DOHH2 (cell line): ENCODE data around the gene CSNK2A2.

Experiments used
- H3F3A ChIP-seq: fragments of 200-600 bp; sonication (generic), shearing (Covaris generic); 2 replicates; pipeline ENCODE4 v1.6.0; 2016; ENCODE audit warnings: antibody characterized with exemption, mild to moderate bottlenecking; ENCODE audit not compliant: control insufficient read depth, insufficient read depth
- H3K27ac ChIP-seq: fragments of 200-600 bp; sonication (generic); 2 replicates; pipeline ENCODE4 v1.5.1; 2014; ENCODE audit warnings: low read depth, mild to moderate bottlenecking, low read length, moderate library complexity
- H3K27me3 ChIP-seq: fragments of 200-600 bp; sonication (generic); 2 replicates; pipeline ENCODE4 v1.6.1; 2014; ENCODE audit warnings: mild to moderate bottlenecking, low read length, mixed read lengths; ENCODE audit not compliant: control insufficient read depth
- H3K36me3 ChIP-seq: fragments of 200-600 bp; sonication (generic); 2 replicates; pipeline ENCODE4 v1.6.1; 2014; ENCODE audit warnings: mild to moderate bottlenecking, low read length, moderate library complexity, mixed read lengths; ENCODE audit not compliant: control insufficient read depth
- H3K4me1 ChIP-seq: fragments of 200-600 bp; sonication (generic); 2 replicates; pipeline ENCODE4 v1.6.1; 2014; ENCODE audit warnings: mild to moderate bottlenecking, low read length, mixed read lengths; ENCODE audit not compliant: control insufficient read depth
- H3K4me2 ChIP-seq: fragments of 200-600 bp; sonication (generic); 2 replicates; pipeline ENCODE4 v1.6.0; 2014; ENCODE audit warnings: mild to moderate bottlenecking, low read length, moderate library complexity
- H3K4me3 ChIP-seq: fragments of 200-600 bp; sonication (generic); 2 replicates; pipeline ENCODE4 v1.5.1; 2014; ENCODE audit warnings: mild to moderate bottlenecking, low read length, mixed read lengths
- H3K79me2 ChIP-seq: fragments of 200-600 bp; sonication (generic); 2 replicates; pipeline ENCODE4 v1.6.1; 2014; ENCODE audit warnings: mild to moderate bottlenecking, low read length, mixed read lengths; ENCODE audit not compliant: control insufficient read depth
- H3K9me2 ChIP-seq: fragments of 200-600 bp; sonication (generic); replicated peaks from 2 replicates; pipeline ENCODE4 v1.6.1; 2014; ENCODE audit warnings: mild to moderate bottlenecking, low read length, mixed read lengths; ENCODE audit not compliant: control insufficient read depth
- H3K9me3 ChIP-seq: fragments of 200-600 bp; sonication (generic); 2 replicates; pipeline ENCODE4 v1.6.1; 2014; ENCODE audit warnings: antibody characterized with exemption, low read length, mixed read lengths; ENCODE audit not compliant: control insufficient read depth, insufficient read depth
- H4K20me1 ChIP-seq: fragments of 200-600 bp; sonication (generic); 2 replicates; pipeline ENCODE4 v1.6.0; 2014; ENCODE audit warnings: low read depth, mild to moderate bottlenecking, antibody characterized with exemption, low read length, moderate library complexity; ENCODE audit not compliant: control insufficient read depth, insufficient read depth
- CTCF ChIP-seq: fragments of 200-600 bp; sonication (generic); IDR thresholded peaks from one replicate; pipeline ENCODE4 v1.5.1; 2014; ENCODE audit warnings: antibody characterized with exemption, mild to moderate bottlenecking, low read depth, low read length; ENCODE audit not compliant: poor library complexity, severe bottlenecking
- EZH2phosphoT487 ChIP-seq: fragments of 200-600 bp; sonication (generic); IDR thresholded peaks from 2 replicates; pipeline ENCODE4 v1.6.1; 2017; ENCODE audit warnings: borderline replicate concordance, mild to moderate bottlenecking, antibody characterized with exemption, low read length, moderate library complexity, mixed read lengths

The CSNK2A2 gene

GRCh38 chr16:58110571-58111301 is 87.2 kb downstream of the CSNK2A2 start:
- Histone ChIP-seq H3K4me2 (no peak overlapping the region), H3K36me3 (peaks cover 26% of the 10 kb centered on the region), H3K4me1 (peaks cover 14% of the 10 kb centered on the region), H3K27ac (no peak overlapping the region), H4K20me1 (no peaks in the 10 kb centered on the region), H3K79me2 (no peaks in the 10 kb centered on the region), H3F3A (no peaks in the 10 kb centered on the region), H3K9me2 (no peaks in the 10 kb centered on the region), H3K9me3 (no peaks in the 10 kb centered on the region), H3K27me3 (no peaks in the 10 kb centered on the region), H3K4me3 (no peak overlapping the region)
- TF ChIP-seq EZH2phosphoT487: no peak
- no peak for TF ChIP-seq CTCF

- no peak overlapping the region for H3K27ac ChIP-seq
- H3K9me2 ChIP-seq: no peaks in the 10 kb centered on the region
- H3K9me3 ChIP-seq: no peaks in the 10 kb centered on the region
- H3K27me3 ChIP-seq: no peaks in the 10 kb centered on the region
- H3K4me3 ChIP-seq: no peak overlapping the region
- H3K36me3 ChIP-seq: peaks cover 18% of the 10 kb centered on the region
- TF ChIP-seq EZH2phosphoT487 (no peak), CTCF (no peak)
- H3K79me2 ChIP-seq: no peaks in the 10 kb centered on the region
- H3F3A ChIP-seq: no peaks in the 10 kb centered on the region
- H4K20me1 ChIP-seq: no peaks in the 10 kb centered on the region
- peaks cover 14% of the 10 kb centered on the region for H3K4me1 ChIP-seq
- H3K4me2 ChIP-seq: no peak overlapping the region
These were observed 88.0 kb downstream of the CSNK2A2 start for GRCh38 chr16:58109881-58110280.

- Histone ChIP-seq H3K36me3 (peaks cover 12% of the 10 kb centered on the region), H3K4me3 (no peak overlapping the region), H3K79me2 (no peaks in the 10 kb centered on the region), H3K27ac (no peak overlapping the region), H3K27me3 (no peaks in the 10 kb centered on the region), H4K20me1 (no peaks in the 10 kb centered on the region), H3K9me3 (no peaks in the 10 kb centered on the region), H3K9me2 (no peaks in the 10 kb centered on the region), H3F3A (no peaks in the 10 kb centered on the region), H3K4me1 (peaks cover 14% of the 10 kb centered on the region), H3K4me2 (no peak overlapping the region)
- TF ChIP-seq EZH2phosphoT487 (no peak), CTCF (no peak)
These were observed 88.6 kb downstream of the CSNK2A2 start for GRCh38 chr16:58109330-58109729.
